HCT116 (cell line): Measurements from ENCODE around the gene PTPA. TPM values are rescaled to one million over a fixed set of nuclear protein-coding genes. Genes with fewer than 3 reads are reported as not detected.

Experiments used
- ATAC-seq: fragments of 200-7000 bp; cut with Tn5 transposase; 2 replicates; pipeline ENCODE4 v1.9.1; 2020; ENCODE audit warnings: mild to moderate bottlenecking, moderate library complexity
- BruUV-seq: library from RNA; stranded (reverse); fragments of 400-500 nt; replicated peaks from 2 replicates; lab custom pipeline; 2021; lab: Mats Ljungman, UMichigan
- CTCF ChIA-PET: fragments of 300-600 bp; sonication (Branson Sonifier 250); formaldehyde crosslinking; loops from one replicate; lab custom pipeline; 2021; ENCODE audit warnings: antibody characterized with exemption; lab: Charles Lee
- POLR2A ChIA-PET: fragments of 300-600, 350-600 bp; sonication (Branson Sonifier 250); formaldehyde crosslinking; loops from one replicate; lab custom pipeline; 2021; ENCODE audit warnings: antibody characterized with exemption; lab: Charles Lee
- RAD21 ChIA-PET, 2 experiments: fragments of 300-600 bp; sonication (Branson Sonifier 250); formaldehyde crosslinking; loops; one replicate each; lab custom pipeline; 2023; ENCODE audit warnings: low total read pairs in 2 of 2; ENCODE audit not compliant: uncharacterized antibody in 2 of 2, unreplicated experiment in 2 of 2, low non-redundant PET in 1 of 2; lab: Charles Lee
- DNase-seq: peaks from one replicate; pipeline ENCODE4 v3.0.0-alpha.2; 2010; ENCODE audit warnings: low read depth, low spot score
- H2AFZ ChIP-seq: fragments of 200-600 bp; shearing (Covaris generic), sonication (generic); 2 replicates; pipeline ENCODE4 v1.6.1; 2017; ENCODE audit warnings: low read depth, mixed run types, mixed read lengths, antibody characterized with exemption, low read length; ENCODE audit not compliant: poor library complexity, severe bottlenecking
- H3K27ac ChIP-seq: 2 replicates; pipeline ENCODE4 v1.5.1; 2012; ENCODE audit warnings: low read depth, low read length
- H3K27me3 ChIP-seq: fragments of 200-600 bp; sonication (generic); 2 replicates; pipeline ENCODE4 v1.6.1; 2016; ENCODE audit warnings: mixed run types, low read length, mixed read lengths; ENCODE audit not compliant: insufficient read depth
- H3K36me3 ChIP-seq, 2 experiments: fragments of 200-500 bp in 1 of 2; fragments of 200-600 bp in 1 of 2; sonication (Bioruptor generic) in 1 of 2; sonication (generic) in 1 of 2; 2 replicates each; pipeline versions ENCODE4 v1.5.1 to v1.6.1; 2014 to 2016; ENCODE audit warnings: low read length in 2 of 2, inconsistent platforms in 1 of 2, mixed read lengths in 1 of 2, mixed run types in 1 of 2; ENCODE audit not compliant: insufficient read depth in 2 of 2, control insufficient read depth in 1 of 2
- H3K4me1 ChIP-seq, 2 experiments: fragments of 200-600 bp in 1 of 2; sonication (generic) in 1 of 2; 2 replicates each; pipeline versions ENCODE4 v1.5.1 to v1.6.1; 2012 to 2017; ENCODE audit warnings: low read length in 2 of 2, inconsistent platforms in 1 of 2, mild to moderate bottlenecking in 1 of 2, mixed read lengths in 1 of 2, mixed run types in 1 of 2, moderate library complexity in 1 of 2; ENCODE audit not compliant: insufficient read depth in 2 of 2, control insufficient read depth in 1 of 2
- H3K4me2 ChIP-seq: fragments of 200-600 bp; sonication (generic); 2 replicates; pipeline ENCODE4 v1.6.1; 2017; ENCODE audit warnings: mixed run types, low read length, mixed read lengths
- H3K4me3 ChIP-seq, 2 experiments: fragments of 200-600 bp in 1 of 2; sonication (generic) in 1 of 2; replicated peaks in 1 of 2; 2 replicates each; pipeline ENCODE4 v1.5.1; 2011 to 2016; ENCODE audit warnings: low read length in 2 of 2, control low read depth in 1 of 2, low read depth in 1 of 2, mild to moderate bottlenecking in 1 of 2, mixed read lengths in 1 of 2, mixed run types in 1 of 2
- H3K79me2 ChIP-seq: fragments of 200-600 bp; sonication (generic); 2 replicates; pipeline ENCODE4 v1.6.1; 2017; ENCODE audit warnings: mild to moderate bottlenecking, mixed run types, low read length, moderate library complexity, mixed read lengths; ENCODE audit not compliant: insufficient read depth
- H3K9ac ChIP-seq: fragments of 200-600 bp; sonication (generic); 2 replicates; pipeline ENCODE4 v1.6.1; 2016; ENCODE audit warnings: low read length, mixed read lengths
- H3K9me2 ChIP-seq: fragments of 200-600 bp; sonication (generic), shearing (Covaris generic); 2 replicates; pipeline ENCODE4 v1.6.1; 2017; ENCODE audit warnings: mixed run types, mild to moderate bottlenecking, moderate library complexity; ENCODE audit not compliant: insufficient read depth
- H3K9me3 ChIP-seq, 2 experiments: fragments of 200-500 bp in 1 of 2; fragments of 200-600 bp in 1 of 2; sonication (Bioruptor generic) in 1 of 2; sonication (generic) in 1 of 2; 2 replicates each; pipeline ENCODE4 v1.6.1; 2014 to 2017; ENCODE audit warnings: low read length in 2 of 2, mixed read lengths in 2 of 2, inconsistent platforms in 1 of 2, low read depth in 1 of 2, mild to moderate bottlenecking in 1 of 2, mixed run types in 1 of 2, moderate library complexity in 1 of 2; ENCODE audit not compliant: control insufficient read depth in 1 of 2, insufficient read depth in 1 of 2
- H4K20me1 ChIP-seq: fragments of 200-600 bp; sonication (generic), shearing (Covaris generic); 2 replicates; pipeline ENCODE4 v1.6.1; 2017; ENCODE audit warnings: mixed run types, mild to moderate bottlenecking, moderate library complexity; ENCODE audit not compliant: insufficient read depth
- CEBPB ChIP-seq: IDR thresholded peaks from 2 replicates; pipeline ENCODE4 v1.6.1; 2012; ENCODE audit warnings: low read depth
- CTCF ChIP-seq, 3 experiments: fragments of 200-600 bp in 1 of 3; sonication (generic) in 1 of 3; IDR thresholded peaks in 2 of 3; conservative IDR thresholded peaks in 1 of 3; 2 replicates each; pipeline ENCODE4 v1.5.1; 2012 to 2017; ENCODE audit warnings: low read depth in 2 of 3, low read length in 2 of 3, antibody characterized with exemption in 1 of 3, borderline replicate concordance in 1 of 3, control low read depth in 1 of 3, mild to moderate bottlenecking in 1 of 3, mixed read lengths in 1 of 3, mixed run types in 1 of 3, moderate library complexity in 1 of 3; ENCODE audit not compliant: insufficient read depth in 1 of 3
- ELF1 ChIP-seq: IDR thresholded peaks from 2 replicates; pipeline ENCODE4 v1.6.1; 2012; ENCODE audit warnings: low read depth, borderline replicate concordance
- EZH2phosphoT487 ChIP-seq: fragments of 200-600 bp; IDR thresholded peaks from 2 replicates; pipeline ENCODE4 v1.6.1; 2018; ENCODE audit warnings: antibody characterized with exemption, borderline replicate concordance
- FOSL1 ChIP-seq: IDR thresholded peaks from 2 replicates; pipeline ENCODE4 v1.6.1; 2012; ENCODE audit warnings: low read depth
- MAX ChIP-seq: IDR thresholded peaks from 2 replicates; pipeline ENCODE4 v1.6.1; 2012
- POLR2A ChIP-seq: IDR thresholded peaks from 2 replicates; pipeline ENCODE4 v1.7.0; 2011; ENCODE audit warnings: borderline replicate concordance; ENCODE audit not compliant: insufficient read depth, insufficient read length; ENCODE audit errors: extremely low read depth
- POLR2AphosphoS5 ChIP-seq: IDR thresholded peaks from 2 replicates; pipeline ENCODE4 v1.6.1; 2011; ENCODE audit warnings: mild to moderate bottlenecking, low read depth, low read length, moderate library complexity
- SRF ChIP-seq: IDR thresholded peaks from 2 replicates; pipeline ENCODE4 v1.6.1; 2012; ENCODE audit warnings: low read depth
- TCF7L2 ChIP-seq: IDR thresholded peaks from 2 replicates; pipeline ENCODE4 v1.7.0; 2011; ENCODE audit warnings: borderline replicate concordance, inconsistent platforms; ENCODE audit not compliant: insufficient read depth, insufficient read length; ENCODE audit errors: extremely low read depth
- YY1 ChIP-seq: IDR thresholded peaks from 2 replicates; pipeline ENCODE4 v1.6.1; 2011; ENCODE audit warnings: low read length, low read depth, moderate library complexity, mild to moderate bottlenecking; ENCODE audit not compliant: insufficient replicate concordance; ENCODE audit errors: extremely low read depth
- ZFX ChIP-seq: fragments of 450-650 bp; IDR thresholded peaks from 2 replicates; pipeline ENCODE4 v1.6.1; 2017
- ZNF274 ChIP-seq: fragments of 200-500 bp; sonication (Bioruptor generic); IDR thresholded peaks from 2 replicates; pipeline ENCODE4 v1.6.1; 2014; ENCODE audit warnings: mild to moderate bottlenecking, low read depth, low read length, inconsistent platforms
- intact Hi-C: fragments of 100-400 bp; cut with micrococcal nuclease; formaldehyde crosslinking; loops from 2 replicates; pipeline ENCODE4 v1.10.0; 2022
- total RNA-seq: library from RNA; stranded (reverse); gene quantifications from one replicate; pipeline ENCODE4 v1.2.1, GENCODE V29; 2021; ENCODE audit not compliant: unreplicated experiment

The PTPA gene
- total RNA-seq, 1 experiment from 2014 or later = 177 TPM

- ATAC-seq (peak; percentile 16), DNase-seq (no peak)
- ChIA-PET CTCF (no interaction called here), POLR2A (no interaction called here), RAD21 (no interaction called here)
- no peaks in the 10 kb centered on the region for H3K79me2 ChIP-seq
- intact Hi-C loops = no loop called here
- H3K9me2 ChIP-seq = no peaks in the 10 kb centered on the region
- no peak overlapping the region for H3K27ac ChIP-seq
- no peak overlapping the region for H3K9ac ChIP-seq
- no peaks in the 10 kb centered on the region for H3K27me3 ChIP-seq
- BruUV-seq = no TSS peak
- no peaks in the 10 kb centered on the region; a peak in 1 of 4 replicates for H3K36me3 ChIP-seq
- no peak overlapping the region for H3K4me2 ChIP-seq
- TF ChIP-seq SRF = no peak
- no peak for TF ChIP-seq POLR2A
- TF ChIP-seq CEBPB = no peak
- no peak for TF ChIP-seq POLR2AphosphoS5
- no peak for TF ChIP-seq ZNF274
- no peak for TF ChIP-seq FOSL1
- no peak for TF ChIP-seq ELF1
- no peak for TF ChIP-seq TCF7L2
- TF ChIP-seq CTCF (IDR thresholded peaks at IDR 0.05 in 2 of 3, conservative IDR thresholded peaks at IDR 0.05 in 1 of 3; ENCODE audit: borderline replicate concordance in 1 of 3, insufficient read depth in 1 of 3, low read depth in 2 of 3, low read length in 2 of 3) = no peak
- no peak for TF ChIP-seq MAX
- no peak for TF ChIP-seq YY1
- no peak for TF ChIP-seq EZH2phosphoT487
- no peak for TF ChIP-seq ZFX
- no peaks in the 10 kb centered on the region for H4K20me1 ChIP-seq
- H2AFZ ChIP-seq = no peak overlapping the region
- no peaks in the 10 kb centered on the region for H3K4me1 ChIP-seq
- no peak overlapping the region for H3K4me3 ChIP-seq
- H3K9me3 ChIP-seq = no peaks in the 10 kb centered on the region
These were observed 17.4 kb upstream of the PTPA start for GRCh38 chr9:129093602-129094386.
